GM21381 (cell line): ENCODE results near the gene ITSN1.
"Not testable (repeated sequence)": the region's sequence is repeated elsewhere in the genome, so short reads cannot be mapped to it uniquely, and the experiment has no call there.

Experiments used
- ATAC-seq: cut with Tn5 transposase; IDR thresholded peaks from one replicate; pipeline ENCODE4 v1.9.1; 2021; ENCODE audit warnings: mild to moderate bottlenecking, moderate library complexity; ENCODE audit not compliant: unreplicated experiment

Gene ITSN1

GRCh38 chr21:33857846-33858666 lies 215.8 kb downstream of the ITSN1 start:
- no peak for ATAC-seq

GRCh38 chr21:33858667-33859372 lies 216.5 kb downstream of the ITSN1 start:
- ATAC-seq: no peak

- ATAC-seq: no peak
Observed at GRCh38 chr21:33859373-33860102, 217.2 kb downstream of the ITSN1 start.

- ATAC-seq: no peak
Observed at GRCh38 chr21:33860332-33860879, 218.1 kb downstream of the ITSN1 start.

- ATAC-seq: no peak
Observed at GRCh38 chr21:33861125-33861524, 218.8 kb downstream of the ITSN1 start.

- ATAC-seq: not testable (repeated sequence)
Observed at GRCh38 chr21:33863191-33863590, 220.9 kb downstream of the ITSN1 start.

GRCh38 chr21:33864150-33864549 lies 221.8 kb downstream of the ITSN1 start:
- no peak for ATAC-seq

- no peak for ATAC-seq
Observed at GRCh38 chr21:33865176-33865575, 222.9 kb downstream of the ITSN1 start.

GRCh38 chr21:33865996-33866575 lies 223.8 kb downstream of the ITSN1 start:
- no peak for ATAC-seq

- no peak for ATAC-seq
Observed at GRCh38 chr21:33866826-33867225, 224.5 kb downstream of the ITSN1 start.

- ATAC-seq: not testable (repeated sequence)
Observed at GRCh38 chr21:33867868-33868267, 225.6 kb downstream of the ITSN1 start.

GRCh38 chr21:33869873-33870272 lies 227.6 kb downstream of the ITSN1 start:
- ATAC-seq: no peak

GRCh38 chr21:33870768-33871167 lies 228.5 kb downstream of the ITSN1 start:
- no peak for ATAC-seq

GRCh38 chr21:33871171-33871570 lies 228.9 kb downstream of the ITSN1 start:
- ATAC-seq: no peak

GRCh38 chr21:33872881-33873515 lies 230.7 kb downstream of the ITSN1 start:
- ATAC-seq: no peak

GRCh38 chr21:33874161-33874560 lies 231.9 kb downstream of the ITSN1 start:
- no peak for ATAC-seq

GRCh38 chr21:33875026-33875695 lies 232.9 kb downstream of the ITSN1 start:
- no peak for ATAC-seq

- ATAC-seq: no peak
Observed at GRCh38 chr21:33878824-33879223, 236.5 kb downstream of the ITSN1 start.

GRCh38 chr21:33880626-33881025 lies 238.3 kb downstream of the ITSN1 start:
- ATAC-seq: no peak
